ENCODE data around the gene COL5A1.

COL5A1 gene

GRCh38 chr9:134770972-134771971, 129.7 kb downstream of the COL5A1 start:
- DNase-seq (ENCODE audit: low read depth): no peak

DNA sequence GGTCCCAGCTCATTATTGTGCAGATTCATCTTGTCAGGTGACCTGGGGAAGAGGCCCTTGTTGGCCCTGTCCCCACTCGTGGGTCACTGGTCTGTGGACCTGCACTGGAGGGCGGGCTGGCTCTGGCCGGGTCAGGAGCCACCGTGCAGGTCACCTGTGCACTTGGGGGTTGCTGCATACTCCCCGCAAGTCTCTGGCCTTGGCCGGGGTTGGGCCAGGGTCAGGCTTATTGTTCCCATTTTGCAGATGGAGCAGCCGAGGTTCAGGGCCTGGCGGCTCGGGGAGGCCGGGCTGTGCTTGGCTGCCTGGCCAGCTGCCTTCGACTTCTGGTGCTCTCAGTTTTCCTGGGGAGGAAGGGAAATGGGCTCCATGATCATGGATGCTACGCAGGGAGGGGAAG, 130.7 kb downstream of the COL5A1 start:
- DNase-seq (ENCODE audit: low read depth): no peak

More at GRCh38 chr9:134770972-134771971, 129.7 kb downstream of the COL5A1 start:
- H3K4me3 ChIP-seq (ENCODE audit: low read depth, low read length): no peak overlapping the region

DNA sequence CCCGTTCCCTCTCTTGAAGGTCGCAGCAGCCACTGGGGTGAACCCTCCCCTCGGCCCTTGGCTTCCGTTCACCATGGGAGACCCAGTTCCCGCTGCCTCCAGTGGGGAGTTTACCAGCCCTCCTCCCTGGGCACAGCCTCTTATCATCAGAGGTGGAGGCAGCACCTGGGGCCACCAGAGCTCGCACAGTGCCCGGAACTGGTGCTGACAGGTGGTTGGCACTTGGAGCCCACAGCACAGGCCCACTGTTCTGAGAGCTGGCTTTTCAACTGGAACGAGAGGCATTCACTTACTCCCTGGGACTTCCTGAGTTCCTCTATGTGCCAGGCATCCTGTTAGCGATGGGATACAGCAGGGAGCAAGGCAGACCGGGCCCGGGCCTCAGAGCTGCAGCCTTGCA, 132.2 kb downstream of the COL5A1 start:
- H3K4me3 ChIP-seq (ENCODE audit: low read depth, low read length): no peak overlapping the region
- DNase-seq (ENCODE audit: low read depth): no peak

More for the DNA sequence above, 130.7 kb downstream of the COL5A1 start:
- H3K4me3 ChIP-seq (ENCODE audit: low read depth, low read length): no peak overlapping the region

- no peak for DNase-seq (ENCODE audit: low read depth)
- H3K4me3 ChIP-seq (ENCODE audit: low read depth, low read length): no peak overlapping the region
Observed at GRCh38 chr9:134774410-134774809, 132.8 kb downstream of the COL5A1 start.

DNA sequence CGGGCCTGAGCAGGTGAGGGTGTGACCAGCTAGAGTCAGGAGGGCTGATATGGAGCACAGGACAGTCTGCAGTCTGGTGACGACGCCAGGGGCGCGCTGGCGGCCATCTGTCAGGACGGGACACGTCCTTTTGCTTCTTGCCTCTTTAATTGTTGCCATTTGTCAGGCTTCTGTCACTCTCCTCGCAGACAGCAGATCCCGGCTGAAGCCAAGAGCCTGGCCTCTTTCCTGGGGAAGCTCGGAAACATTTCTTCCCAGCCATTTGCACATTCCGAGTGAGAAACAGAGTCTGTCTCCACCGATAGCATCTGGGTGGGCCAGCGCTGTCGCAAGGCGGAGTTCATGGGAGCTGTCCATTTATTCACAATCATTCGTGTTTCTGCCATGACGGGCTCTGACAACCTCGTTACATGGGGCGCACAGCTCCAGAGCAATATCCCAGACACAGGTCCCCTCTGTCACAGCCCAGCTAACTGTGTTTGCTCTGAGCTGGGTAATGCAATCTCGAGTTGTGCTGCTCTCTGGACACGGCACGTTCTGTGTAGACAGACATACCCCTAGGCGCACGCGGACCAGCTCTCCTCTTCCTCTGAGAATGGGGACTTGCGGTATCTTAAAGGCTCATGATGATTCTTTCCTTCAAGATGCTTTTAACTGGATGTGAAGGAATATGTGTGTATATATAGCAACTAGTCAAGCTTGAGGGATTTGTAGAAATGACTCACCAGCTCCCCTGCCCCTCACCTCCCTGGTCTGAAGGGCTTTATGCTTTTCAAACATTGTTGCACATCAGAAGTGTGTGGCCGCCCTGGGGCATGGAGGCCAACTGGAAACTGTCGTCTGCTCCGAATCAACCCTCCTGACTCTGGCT, 133.7 kb downstream of the COL5A1 start:
- no peak for DNase-seq (ENCODE audit: low read depth)
- H3K4me3 ChIP-seq (ENCODE audit: low read depth, low read length): no peak overlapping the region

DNA sequence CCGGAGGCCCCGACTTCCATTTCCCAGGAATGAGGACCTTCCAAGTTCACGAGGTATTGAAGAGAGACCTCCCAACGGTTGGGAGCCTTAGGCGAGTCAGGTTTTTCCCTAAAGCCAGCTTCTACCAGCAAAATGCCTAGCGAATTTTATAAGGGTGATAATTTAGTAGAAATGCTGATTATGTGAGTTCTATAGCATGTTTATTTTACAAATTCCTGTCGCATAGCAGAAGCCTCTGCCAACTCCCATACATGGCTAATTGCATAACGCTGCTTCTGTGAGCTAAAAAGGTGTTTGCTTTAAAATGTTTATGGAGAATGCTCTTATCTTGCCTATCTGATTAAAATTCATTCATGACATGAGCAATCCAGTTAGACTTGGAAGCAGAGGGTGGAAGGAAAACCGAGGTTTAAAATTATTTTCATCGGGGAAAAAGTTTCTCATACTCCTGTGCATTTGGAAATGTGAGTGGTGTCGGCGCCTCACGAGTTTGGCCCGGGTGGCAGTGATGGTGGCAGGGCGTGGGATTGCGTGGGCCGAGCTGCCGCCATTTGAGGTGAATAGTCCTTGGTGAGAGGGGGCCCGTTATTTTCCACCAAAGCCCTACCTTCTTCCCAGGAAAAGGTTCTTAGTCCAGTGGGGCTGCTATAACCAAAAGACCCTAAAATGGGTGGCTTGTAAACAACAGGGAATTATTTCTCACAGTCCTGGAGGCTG, 134.6 kb downstream of the COL5A1 start:
- H3K4me3 ChIP-seq (ENCODE audit: low read depth, low read length): no peak overlapping the region
- no peak for DNase-seq (ENCODE audit: low read depth)

- DNase-seq (ENCODE audit: low read depth): no peak
- H3K4me3 ChIP-seq (ENCODE audit: low read depth, low read length): no peak overlapping the region
Observed at GRCh38 chr9:134777153-134777552, 135.6 kb downstream of the COL5A1 start.

- no peak overlapping the region for H3K4me3 ChIP-seq (ENCODE audit: low read depth, low read length)
- DNase-seq (ENCODE audit: low read depth): no peak
Observed at GRCh38 chr9:134778156-134778555, 136.6 kb downstream of the COL5A1 start.

DNA sequence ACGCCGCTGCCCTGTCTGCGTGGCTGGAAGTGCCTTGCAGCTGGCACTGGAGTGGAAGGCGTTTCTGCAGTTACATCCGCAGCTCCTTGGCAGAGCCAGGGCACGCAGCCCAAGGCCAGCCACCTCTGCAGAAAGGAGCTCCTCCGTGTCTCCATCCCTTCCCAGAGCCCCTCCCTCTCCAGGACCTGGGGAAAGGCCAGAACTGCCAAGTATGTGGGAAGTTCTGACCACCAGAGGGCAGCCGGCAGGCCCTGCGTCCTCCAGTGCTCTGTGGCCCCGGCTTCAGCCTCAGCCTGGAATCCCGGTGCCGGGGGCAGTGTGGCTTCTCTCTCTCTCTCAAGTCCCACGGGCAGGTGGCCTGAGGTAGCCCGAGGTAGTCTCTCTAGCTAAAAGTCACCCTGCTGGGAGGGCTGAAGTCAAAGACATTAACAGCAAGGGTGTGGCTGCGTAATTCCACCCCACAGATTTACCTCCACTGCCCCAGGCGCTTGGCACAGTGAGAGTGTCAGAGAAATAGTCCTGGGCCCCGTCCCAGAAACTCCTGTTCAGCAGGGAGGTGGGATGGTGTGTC, 137.3 kb downstream of the COL5A1 start:
- no peak overlapping the region for H3K4me3 ChIP-seq (ENCODE audit: low read depth, low read length)
- no peak for DNase-seq (ENCODE audit: low read depth)

- H3K4me3 ChIP-seq (ENCODE audit: low read depth, low read length): no peak overlapping the region
- no peak for DNase-seq (ENCODE audit: low read depth)
Observed at GRCh38 chr9:134779640-134780039, 138.0 kb downstream of the COL5A1 start.

DNA sequence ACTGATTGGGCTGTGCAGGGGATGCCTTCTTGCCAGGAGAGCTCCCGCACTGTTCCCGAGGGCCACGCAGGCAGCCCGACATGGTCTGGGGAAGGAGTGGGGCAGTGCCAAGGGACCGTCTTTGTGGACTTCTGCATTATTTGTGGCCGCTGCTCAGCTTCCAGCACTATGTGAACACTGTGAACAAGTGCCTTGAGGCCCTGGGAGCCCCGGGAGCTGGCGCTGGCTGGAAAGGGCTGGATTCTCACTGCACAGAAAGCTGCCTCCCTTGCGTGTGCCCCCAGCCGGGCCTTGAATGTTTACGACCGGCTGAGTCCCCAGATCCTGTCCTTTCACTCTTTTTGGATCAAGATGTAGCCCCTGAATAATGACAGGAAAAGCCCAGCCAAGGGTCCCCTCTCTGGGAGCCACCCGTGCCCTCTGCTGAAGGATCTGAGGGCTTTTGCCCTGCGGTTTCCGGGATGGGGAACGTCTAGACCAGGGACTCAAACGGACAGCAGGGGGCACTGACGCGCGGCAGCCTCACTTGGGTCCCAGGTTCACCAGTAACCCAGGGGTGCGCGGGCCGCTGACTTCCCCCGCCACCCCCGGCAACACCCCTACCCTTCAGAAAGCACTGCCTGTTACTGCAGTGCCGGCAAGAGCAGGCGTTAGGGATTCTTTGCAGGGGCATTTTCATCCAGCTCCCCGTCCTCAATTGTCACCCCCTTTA, 140.1 kb downstream of the COL5A1 start:
- H3K4me3 ChIP-seq (ENCODE audit: low read depth, low read length): no peak overlapping the region

DNA sequence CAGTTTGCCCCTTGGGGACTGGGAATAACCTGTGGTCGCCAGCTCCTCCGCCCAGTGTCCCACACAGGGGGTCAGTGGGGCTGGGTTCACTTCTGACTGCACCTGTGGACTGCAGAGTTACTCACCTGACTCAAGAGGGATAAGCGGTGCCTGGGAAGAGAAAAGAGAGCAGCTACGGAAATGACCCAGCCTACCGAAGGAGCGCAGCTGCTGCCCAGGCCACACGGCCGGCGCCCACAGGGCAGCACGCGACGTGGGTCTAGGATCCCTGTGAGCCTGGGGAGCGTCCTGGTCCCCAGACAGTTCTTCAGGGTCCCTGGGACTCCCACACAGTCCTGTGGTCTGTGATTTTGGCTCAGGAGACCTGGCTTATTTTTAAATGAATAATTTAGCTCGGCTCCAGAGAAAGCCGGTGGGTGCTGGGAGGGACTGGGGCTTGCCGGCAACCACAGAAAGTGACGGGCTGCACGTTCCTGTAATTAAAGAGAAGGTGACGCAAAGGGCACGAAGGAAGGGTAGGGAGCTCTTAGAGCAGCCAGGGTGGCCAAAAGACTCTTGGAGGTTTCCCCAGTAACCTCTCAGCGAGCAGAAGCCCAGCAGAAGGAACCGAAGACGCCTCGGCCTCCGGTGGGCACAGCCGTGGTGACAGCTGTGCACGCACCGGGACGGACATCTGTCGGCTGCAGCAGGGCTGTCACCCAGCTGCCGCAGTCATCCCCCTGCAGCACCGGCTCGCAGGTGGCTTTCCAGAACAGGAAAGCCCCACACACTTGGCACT, 141.5 kb downstream of the COL5A1 start:
- no peak overlapping the region for H3K4me3 ChIP-seq (ENCODE audit: low read depth, low read length)
- no peak for DNase-seq (ENCODE audit: low read depth)

More for the DNA sequence above, 140.1 kb downstream of the COL5A1 start:
- no peak for DNase-seq (ENCODE audit: low read depth)

- DNase-seq (ENCODE audit: low read depth): no peak
- H3K4me3 ChIP-seq (ENCODE audit: low read depth, low read length): no peak overlapping the region
Observed at GRCh38 chr9:134783699-134784039, 142.1 kb downstream of the COL5A1 start.

DNA sequence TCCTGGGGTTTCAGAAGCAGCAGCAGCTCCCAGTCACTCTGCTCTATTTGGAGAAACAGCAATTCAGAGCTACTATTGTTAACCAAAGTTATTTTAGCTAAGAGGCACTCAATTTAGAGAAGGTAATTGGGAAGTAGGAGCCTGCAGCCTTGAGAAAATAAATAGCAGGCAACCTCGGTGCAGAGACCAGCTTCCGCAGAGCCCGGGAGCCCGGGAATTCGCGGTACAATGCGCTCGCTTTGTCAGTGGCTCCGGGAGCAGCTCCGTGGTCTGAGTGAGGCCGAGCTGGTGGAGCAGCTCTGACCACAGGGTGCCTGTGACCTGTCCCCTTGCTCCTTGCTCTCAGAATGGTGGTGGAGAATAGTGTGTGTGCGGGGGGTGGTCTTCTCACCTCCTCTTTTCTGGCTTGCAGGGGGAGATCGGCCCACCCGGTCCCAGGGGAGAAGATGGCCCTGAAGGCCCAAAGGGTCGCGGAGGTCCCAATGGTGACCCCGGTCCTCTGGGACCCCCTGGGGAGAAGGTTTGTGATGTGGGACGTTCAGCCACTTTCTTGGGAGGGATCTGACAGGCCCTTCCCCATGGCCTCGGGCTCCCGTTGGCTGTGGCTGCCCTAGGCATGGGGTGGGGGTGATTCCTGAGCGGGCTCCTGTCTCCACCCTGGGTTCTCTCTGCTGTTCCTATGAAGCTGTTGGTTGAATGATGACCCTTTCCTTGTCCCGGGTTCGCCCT, 143.1 kb downstream of the COL5A1 start:
- no peak overlapping the region for H3K4me3 ChIP-seq (ENCODE audit: low read depth, low read length)
- DNase-seq (ENCODE audit: low read depth): no peak

DNA sequence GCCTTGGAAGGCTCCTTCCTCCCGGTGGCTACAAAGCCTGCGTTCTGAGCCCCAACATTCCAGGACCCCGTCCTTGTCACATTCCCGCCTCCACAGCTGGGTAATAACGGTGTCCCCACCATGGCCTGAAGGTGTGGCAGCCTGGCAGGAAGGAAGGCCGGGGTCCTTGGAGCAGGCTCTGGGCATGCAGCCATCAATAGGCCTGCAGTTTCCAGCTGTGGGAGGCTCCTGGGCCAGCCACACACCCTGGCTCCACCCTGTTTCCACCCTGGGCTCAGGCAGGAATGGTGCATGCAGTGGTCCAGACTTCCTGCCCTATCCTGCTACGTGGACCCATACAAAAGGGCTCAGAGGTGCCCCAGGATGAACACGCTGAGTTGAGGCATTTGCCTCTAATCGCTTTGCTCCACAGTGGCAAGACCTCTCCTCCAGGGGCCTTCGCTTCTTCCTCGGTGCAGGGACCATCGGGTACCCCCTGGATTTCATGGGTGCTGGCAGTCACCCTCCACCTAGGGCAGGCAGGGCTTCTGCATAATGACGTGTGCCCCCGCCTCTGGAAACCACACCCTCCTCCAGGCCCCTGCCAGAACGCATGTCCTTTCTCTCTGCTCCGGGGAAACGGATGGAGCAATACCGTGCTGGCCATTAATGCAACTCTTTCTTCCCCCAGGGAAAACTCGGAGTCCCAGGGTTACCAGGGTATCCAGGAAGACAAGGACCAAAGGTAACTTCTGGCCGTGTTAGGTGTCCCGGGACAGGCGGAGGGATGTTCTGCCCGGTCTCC, 143.9 kb downstream of the COL5A1 start:
- no peak for DNase-seq (ENCODE audit: low read depth)
- no peak overlapping the region for H3K4me3 ChIP-seq (ENCODE audit: low read depth, low read length)

GRCh38 chr9:134787601-134788531, 146.3 kb downstream of the COL5A1 start:
- DNase-seq (ENCODE audit: low read depth): no peak

More at GRCh38 chr9:134787601-134788531, 146.3 kb downstream of the COL5A1 start:
- no peak overlapping the region for H3K4me3 ChIP-seq (ENCODE audit: low read depth, low read length)

Measured in skeletal muscle cell (primary cell).